Measurements from ENCODE around the gene PDE11A.

Gene PDE11A

DNA sequence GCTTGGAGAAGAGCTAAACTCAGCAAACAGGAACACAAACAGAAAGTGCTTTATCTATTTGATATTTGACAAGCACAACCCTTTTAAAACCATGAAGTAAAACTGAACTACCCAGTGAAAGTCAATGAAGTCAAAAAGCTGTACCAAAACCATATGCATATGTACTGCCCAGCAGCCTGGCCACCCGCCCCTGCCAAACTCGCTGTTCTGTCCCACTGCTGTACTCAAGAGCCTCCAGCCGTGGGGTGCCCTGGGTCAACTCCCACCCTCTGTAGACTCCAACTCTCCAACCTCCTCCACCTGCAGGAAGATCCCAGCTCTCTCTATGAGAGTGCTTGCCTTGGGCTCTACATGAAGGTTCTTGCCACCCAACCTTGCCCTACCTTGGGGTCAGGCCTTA, 411.8 kb downstream of the PDE11A start:
- no peak for DNase-seq

DNA sequence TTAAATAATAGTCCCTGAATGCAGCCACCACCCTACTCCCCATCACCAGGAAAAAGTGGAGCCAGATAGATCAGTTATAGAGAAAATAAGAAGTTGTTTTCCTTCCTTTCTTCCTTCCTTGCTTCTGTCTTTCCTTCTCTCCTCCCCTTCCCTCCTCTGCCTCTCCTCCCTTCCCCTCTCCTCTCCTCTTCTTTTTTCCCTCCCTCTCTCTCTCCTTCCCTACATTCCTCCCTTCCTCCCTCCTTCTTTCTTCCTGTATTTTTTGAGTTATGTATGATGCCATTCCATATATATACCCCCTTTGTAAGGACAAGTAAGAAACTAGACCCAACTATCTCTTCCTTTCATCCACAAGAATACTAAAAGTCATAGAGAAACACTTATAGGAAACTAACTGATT, 414.3 kb downstream of the PDE11A start:
- no peak for DNase-seq

- peak; percentile 60 for DNase-seq
Measured at GRCh38 chr2:177651833-177652232, 420.7 kb downstream of the PDE11A start.

GRCh38 chr2:177649568-177650518, 422.7 kb downstream of the PDE11A start:
- no peak for DNase-seq

DNA sequence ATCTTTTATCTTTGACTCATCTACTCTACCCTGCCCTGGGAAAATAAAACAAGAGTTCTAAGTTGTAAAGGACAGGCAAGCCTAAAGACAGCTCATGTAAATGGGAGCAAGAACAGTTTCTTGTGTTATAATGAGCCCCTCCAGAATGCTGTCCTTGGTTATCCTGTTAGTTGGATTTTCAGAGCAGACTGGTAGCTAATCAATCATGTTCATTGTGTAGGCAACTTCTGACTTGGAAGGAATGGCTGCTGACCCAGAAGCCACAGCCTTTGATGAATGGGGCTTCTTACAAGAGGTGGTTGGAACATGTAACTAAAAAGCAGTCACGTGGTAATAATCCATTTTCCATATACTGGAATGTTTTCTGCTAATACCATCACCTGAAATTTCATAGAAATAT, 425.8 kb downstream of the PDE11A start:
- no peak for DNase-seq

GRCh38 chr2:177646241-177646640, 426.3 kb downstream of the PDE11A start:
- no peak for DNase-seq

GRCh38 chr2:177641331-177641730, 431.2 kb downstream of the PDE11A start:
- DNase-seq, result peak; percentile 97

- DNase-seq, result no peak
Measured at GRCh38 chr2:177640423-177640822, 432.2 kb downstream of the PDE11A start.

DNA sequence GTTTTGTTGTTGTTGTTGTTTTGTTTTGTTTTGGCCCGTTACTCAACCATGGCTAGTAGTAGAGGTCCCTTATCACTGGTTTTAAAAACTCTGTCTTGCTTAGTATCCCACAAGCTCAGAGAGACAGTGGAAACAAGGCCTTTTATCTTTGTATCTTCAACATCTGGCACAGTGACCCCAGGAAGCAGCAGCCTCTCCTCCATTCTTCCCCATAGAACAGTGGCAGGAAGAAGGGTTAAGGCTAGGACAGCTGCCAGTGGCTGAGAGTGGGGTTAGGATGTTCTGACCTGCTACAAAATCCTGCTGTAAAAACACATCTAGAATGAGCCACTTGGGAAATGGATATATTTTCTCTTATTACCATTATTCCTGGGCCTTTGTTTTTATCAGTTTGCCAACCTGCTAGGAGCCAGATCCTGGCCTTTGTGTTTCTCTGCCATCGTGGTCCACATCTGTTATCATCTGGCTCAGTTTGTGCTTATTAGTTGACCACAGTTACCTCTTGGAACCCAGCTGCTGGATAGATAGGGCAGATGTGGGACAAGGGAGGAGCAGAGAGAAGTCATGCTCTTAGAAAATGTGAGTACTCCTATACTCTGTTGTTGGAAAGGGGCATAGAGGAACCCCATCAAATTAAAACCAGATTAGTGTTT, 433.2 kb downstream of the PDE11A start:
- DNase-seq, result peak; percentile 19

DNA sequence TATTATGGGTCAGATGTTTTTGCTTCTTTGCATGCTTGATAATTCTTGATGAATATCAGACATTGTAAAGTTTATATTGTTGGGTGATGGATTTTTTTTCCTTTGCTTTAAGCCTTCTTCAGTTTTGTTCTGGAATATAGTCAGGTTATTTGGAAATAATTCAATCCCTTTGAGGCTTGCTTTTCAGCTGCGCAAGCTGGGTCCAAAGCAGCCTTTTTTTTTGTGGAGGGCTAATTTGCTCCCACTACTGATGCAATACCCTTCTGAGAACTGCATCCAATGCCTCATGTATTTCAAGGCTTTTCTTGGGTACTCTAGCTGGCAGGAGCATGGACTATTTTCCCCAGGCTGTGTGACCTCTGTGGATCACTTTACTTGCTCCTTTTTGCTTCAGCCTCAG, 434.1 kb downstream of the PDE11A start:
- no peak for DNase-seq

- DNase-seq, result no peak
Measured at GRCh38 chr2:177636672-177637071, 435.9 kb downstream of the PDE11A start.

DNA sequence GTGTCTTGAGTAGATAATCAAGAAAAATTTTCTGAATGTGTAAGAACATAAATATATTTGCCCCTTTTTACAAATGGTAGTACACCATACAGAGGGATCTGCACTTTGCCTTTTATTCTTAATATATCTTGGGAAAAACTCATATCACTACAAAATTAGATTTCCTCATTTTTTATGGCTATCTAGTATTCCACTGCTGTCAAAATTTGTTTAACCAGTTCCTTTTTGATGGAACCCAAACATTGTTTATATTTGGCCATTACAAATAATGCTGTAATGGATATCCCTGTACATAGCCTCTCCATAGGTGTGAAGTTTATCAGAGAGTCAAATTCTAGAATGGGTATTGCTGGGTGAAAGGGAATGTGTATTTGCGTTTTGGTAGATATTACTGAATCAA, 436.9 kb downstream of the PDE11A start:
- no peak for DNase-seq

GRCh38 chr2:177633910-177634294, 438.7 kb downstream of the PDE11A start:
- DNase-seq, result peak; percentile 87

DNA sequence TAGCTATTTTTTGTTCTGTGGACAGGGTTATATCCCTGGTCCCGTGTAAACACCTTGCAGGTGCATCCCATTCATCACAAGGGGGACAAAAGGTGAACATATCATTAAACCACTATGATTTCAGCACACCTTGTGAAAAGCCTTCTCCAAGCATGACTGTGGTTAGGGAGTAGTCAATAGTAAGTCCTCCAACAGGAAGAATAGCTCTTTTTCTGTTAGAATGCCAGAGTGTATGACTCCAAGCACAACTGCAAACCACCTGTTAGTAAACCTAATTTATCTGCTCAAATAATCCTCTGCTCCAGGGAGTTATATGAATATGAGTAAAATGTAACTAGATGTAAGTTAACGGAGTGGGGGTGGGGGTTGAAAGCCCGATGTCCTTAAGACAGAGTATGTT, 439.5 kb downstream of the PDE11A start:
- no peak for DNase-seq

DNA sequence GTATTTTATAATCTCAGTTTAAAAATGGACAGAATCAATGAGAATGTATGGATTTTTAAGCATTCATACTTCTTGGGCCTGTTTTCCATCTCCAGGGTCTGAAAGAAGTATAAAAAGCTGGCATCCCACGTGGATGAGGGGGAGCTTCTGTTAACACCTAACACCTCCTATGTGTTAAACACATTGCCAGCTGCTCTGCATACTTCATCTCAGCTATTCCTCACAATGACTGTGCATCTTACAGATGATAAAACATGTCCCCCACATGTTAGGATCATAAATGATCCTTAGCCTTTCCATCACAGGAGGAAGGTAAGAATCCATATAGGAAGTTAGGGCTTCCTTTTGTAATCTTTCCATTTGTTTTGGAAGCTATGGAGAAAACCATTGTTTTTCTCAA, 440.9 kb downstream of the PDE11A start:
- peak; percentile 53 for DNase-seq

- no peak for DNase-seq
Measured at GRCh38 chr2:177629357-177630024, 443.1 kb downstream of the PDE11A start.

DNA sequence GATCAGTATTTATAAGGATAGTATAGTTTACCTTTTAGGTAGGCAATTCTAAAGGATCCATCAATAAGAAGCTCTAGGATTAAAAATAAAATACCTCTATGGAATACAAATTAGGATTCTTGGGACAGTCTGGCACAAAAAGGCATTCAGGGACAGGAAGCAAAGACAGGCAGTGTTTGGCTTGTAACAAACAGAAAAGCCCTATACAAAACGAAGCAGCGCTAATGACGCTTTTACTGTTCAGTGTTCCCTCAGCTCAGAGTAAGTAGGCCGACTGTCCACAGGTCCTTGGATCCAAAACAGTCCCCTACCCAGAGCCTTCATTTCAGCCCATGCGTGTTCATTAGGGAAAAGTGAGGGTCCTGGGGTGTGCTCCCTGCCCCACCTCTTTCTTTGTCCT, 443.7 kb downstream of the PDE11A start:
- DNase-seq, result no peak

- peak; percentile 90 for DNase-seq
Measured at GRCh38 chr2:177625744-177626650, 446.6 kb downstream of the PDE11A start.

DNA sequence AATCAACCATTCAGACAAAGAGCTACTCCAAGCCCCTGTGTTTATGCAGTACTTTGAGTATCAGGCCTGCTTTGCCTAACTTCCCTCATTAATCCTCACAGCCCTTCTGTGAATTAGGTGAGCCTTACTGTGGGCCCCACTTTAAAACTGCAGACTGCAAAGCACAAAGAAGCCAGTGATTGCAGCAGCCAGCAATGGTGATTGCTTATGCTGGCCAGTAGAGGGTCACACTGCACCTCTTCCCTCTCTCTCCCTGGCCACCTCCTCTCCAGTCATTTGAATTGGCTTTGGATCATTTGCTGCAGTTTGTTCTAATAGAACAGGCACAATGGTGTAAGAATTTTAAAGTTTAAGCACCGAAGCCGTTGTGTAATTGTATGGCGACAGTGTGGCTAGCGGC, 450.1 kb downstream of the PDE11A start:
- no peak for DNase-seq

GRCh38 chr2:177619986-177620385, 452.6 kb downstream of the PDE11A start:
- no peak for DNase-seq

DNA sequence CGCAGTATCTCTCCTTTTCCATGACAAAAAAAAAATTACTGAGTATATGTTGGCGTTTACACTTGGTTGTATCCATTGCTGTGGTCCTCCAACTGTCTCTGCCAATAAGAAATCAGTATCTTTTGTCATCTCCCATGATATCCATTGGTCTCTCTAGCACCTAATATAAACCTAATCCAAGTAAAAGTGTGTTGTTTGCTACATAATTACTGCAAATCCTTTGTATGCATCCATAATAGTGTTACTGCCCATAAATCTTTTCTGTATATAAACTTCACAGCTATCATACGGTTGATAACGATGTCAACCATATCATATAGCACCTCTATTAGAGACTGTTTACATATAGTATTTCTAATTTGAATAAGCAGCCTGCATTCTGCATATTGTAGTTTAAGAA, 453.1 kb downstream of the PDE11A start:
- no peak for DNase-seq

Data from NCI-H2171 treated with DMSO at 0.1 percent for 48 hours (cell line).